ENCODE data around the gene SAMD9.

- TF ChIP-seq CTCF (IDR thresholded peaks at IDR 0.05): no peak
- TF ChIP-seq ZFX (IDR thresholded peaks at IDR 0.05; ENCODE audit: borderline replicate concordance): no peak
Observed at GRCh38 chr7:93148727-93149126, 30.9 kb upstream of the SAMD9 start.

Measured in 22Rv1 (cell line).